Measurements from ENCODE around the gene BEAN1.

The BEAN1 gene

GRCh38 chr16:66379571-66379941, 47.5 kb upstream of the BEAN1 start:
- H3K27ac ChIP-seq (ENCODE audit: extremely low read depth, low read depth, low read length) = no peak overlapping the region
- CTCF ChIA-PET = interaction anchor here (1.7 kb wide), 1 partner anchor 22 kb away, joined by 10 read pairs; no protein-coding TSS in a partner anchor
- H3K4me3 ChIP-seq (ENCODE audit: low read depth, low read length) = no peak overlapping the region
- H3K4me1 ChIP-seq (ENCODE audit: control insufficient read depth, insufficient read depth, low read length) = peaks cover 5% of the 10 kb centered on the region; the same call in 1 of the 2 replicates
- no peaks in the 10 kb centered on the region for H3K36me3 ChIP-seq (ENCODE audit: control insufficient read depth in 2 of 2, insufficient read depth in 1 of 2, low read length in 2 of 2)
- POLR2A ChIA-PET = no interaction called here
- no peaks in the 10 kb centered on the region for H3K9me3 ChIP-seq (ENCODE audit: control insufficient read depth, insufficient read depth, low read depth, low read length)
- no peak for TF ChIP-seq ZNF416 (tag by site-specific recombination; IDR thresholded peaks at IDR 0.05)
- TF ChIP-seq ZNF311 (tag by site-specific recombination; IDR thresholded peaks at IDR 0.05; ENCODE audit: borderline replicate concordance) = 0 out of 2 replicates have a peak, but pooled peaks have one; percentile 54
- peak; percentile 86; the same call in 1 of the 2 replicates for TF ChIP-seq ZNF248 (tag by site-specific recombination; IDR thresholded peaks at IDR 0.05)
- 0 out of 2 replicates have a peak, but pooled peaks have one; percentile 69 for TF ChIP-seq ZNF521 (tag by site-specific recombination; IDR thresholded peaks at IDR 0.05)
- TF ChIP-seq ZNF776 (tag by site-specific recombination; IDR thresholded peaks at IDR 0.05; ENCODE audit: borderline replicate concordance) = peak; percentile 69; the same call in 1 of the 2 replicates
- TF ChIP-seq ZNF544 (tag by site-specific recombination; IDR thresholded peaks at IDR 0.05) = no peak
- TF ChIP-seq, protein P1, sequence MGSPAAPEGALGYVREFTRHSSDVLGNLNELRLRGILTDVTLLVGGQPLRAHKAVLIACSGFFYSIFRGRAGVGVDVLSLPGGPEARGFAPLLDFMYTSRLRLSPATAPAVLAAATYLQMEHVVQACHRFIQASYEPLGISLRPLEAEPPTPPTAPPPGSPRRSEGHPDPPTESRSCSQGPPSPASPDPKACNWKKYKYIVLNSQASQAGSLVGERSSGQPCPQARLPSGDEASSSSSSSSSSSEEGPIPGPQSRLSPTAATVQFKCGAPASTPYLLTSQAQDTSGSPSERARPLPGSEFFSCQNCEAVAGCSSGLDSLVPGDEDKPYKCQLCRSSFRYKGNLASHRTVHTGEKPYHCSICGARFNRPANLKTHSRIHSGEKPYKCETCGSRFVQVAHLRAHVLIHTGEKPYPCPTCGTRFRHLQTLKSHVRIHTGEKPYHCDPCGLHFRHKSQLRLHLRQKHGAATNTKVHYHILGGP (tag by site-specific recombination; IDR thresholded peaks at IDR 0.05) = peak; percentile 30; the same call in 1 of the 2 replicates
- TF ChIP-seq, protein P2, sequence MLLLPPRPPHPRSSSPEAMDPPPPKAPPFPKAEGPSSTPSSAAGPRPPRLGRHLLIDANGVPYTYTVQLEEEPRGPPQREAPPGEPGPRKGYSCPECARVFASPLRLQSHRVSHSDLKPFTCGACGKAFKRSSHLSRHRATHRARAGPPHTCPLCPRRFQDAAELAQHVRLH (tag by site-specific recombination; IDR thresholded peaks at IDR 0.05) = peak; percentile 41; the same call in 1 of the 2 replicates
- TF ChIP-seq ZNF488 (tag by site-specific recombination; IDR thresholded peaks at IDR 0.05) = no peak

DNA sequence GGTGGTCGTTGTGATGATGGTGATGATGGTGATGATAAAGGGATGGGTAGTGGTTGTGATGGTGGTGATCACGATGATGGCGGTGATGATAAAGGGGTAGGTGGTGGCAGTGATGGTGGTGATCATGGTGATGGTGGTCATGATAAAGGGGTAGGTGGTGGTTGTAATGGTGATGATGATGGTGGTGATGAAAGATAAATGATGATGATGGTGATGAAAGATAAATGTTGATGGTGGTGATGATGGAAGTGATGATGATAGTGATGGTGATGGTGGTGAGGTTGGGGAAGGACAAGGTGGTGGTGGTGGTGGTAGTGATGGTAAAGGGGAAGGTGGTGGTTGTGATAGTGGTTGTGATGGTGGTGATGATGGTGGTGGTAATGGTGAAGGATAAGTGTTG, 46.7 kb upstream of the BEAN1 start:
- Histone ChIP-seq H3K36me3 (ENCODE audit: control insufficient read depth in 2 of 2, insufficient read depth in 1 of 2, low read length in 2 of 2) (no peaks in the 10 kb centered on the region), H3K4me3 (ENCODE audit: low read depth, low read length) (no peak overlapping the region), H3K4me1 (ENCODE audit: control insufficient read depth, insufficient read depth, low read length) (peaks cover 5% of the 10 kb centered on the region; the same call in 1 of the 2 replicates), H3K27ac (ENCODE audit: extremely low read depth, low read depth, low read length) (no peak overlapping the region), H3K9me3 (ENCODE audit: control insufficient read depth, insufficient read depth, low read depth, low read length) (no peaks in the 10 kb centered on the region)
- no peak for TF ChIP-seq ZNF768 (tag by site-specific recombination; IDR thresholded peaks at IDR 0.05)
- peak; percentile 20; the same call in 1 of the 2 replicates for TF ChIP-seq ZNF776 (tag by site-specific recombination; IDR thresholded peaks at IDR 0.05; ENCODE audit: borderline replicate concordance)
- TF ChIP-seq ZNF292 (tag by site-specific recombination; IDR thresholded peaks at IDR 0.05; ENCODE audit: borderline replicate concordance, low read depth) = no peak
- TF ChIP-seq ZNF521 (tag by site-specific recombination; IDR thresholded peaks at IDR 0.05) = 0 out of 2 replicates have a peak, but pooled peaks have one; percentile 63
- TF ChIP-seq ZNF366 (tag by site-specific recombination; conservative IDR thresholded peaks at IDR 0.05) = 0 out of 2 replicates have a peak, but pooled peaks have one; percentile 25
- no peak for TF ChIP-seq SP7 (tag by site-specific recombination; IDR thresholded peaks at IDR 0.05)
- TF ChIP-seq ZNF707 (tag by site-specific recombination; IDR thresholded peaks at IDR 0.05) = peak; percentile 20; the same call in 1 of the 2 replicates
- 0 out of 2 replicates have a peak, but pooled peaks have one; percentile 11 for TF ChIP-seq ZNF239 (tag by site-specific recombination; IDR thresholded peaks at IDR 0.05)
- TF ChIP-seq ZNF785 (tag by site-specific recombination; IDR thresholded peaks at IDR 0.05) = peak; percentile 12; the same call in 1 of the 2 replicates
- TF ChIP-seq ZNF248 (tag by site-specific recombination; IDR thresholded peaks at IDR 0.05) = peak; percentile 15; the same call in 1 of the 2 replicates
- TF ChIP-seq, protein P3, sequence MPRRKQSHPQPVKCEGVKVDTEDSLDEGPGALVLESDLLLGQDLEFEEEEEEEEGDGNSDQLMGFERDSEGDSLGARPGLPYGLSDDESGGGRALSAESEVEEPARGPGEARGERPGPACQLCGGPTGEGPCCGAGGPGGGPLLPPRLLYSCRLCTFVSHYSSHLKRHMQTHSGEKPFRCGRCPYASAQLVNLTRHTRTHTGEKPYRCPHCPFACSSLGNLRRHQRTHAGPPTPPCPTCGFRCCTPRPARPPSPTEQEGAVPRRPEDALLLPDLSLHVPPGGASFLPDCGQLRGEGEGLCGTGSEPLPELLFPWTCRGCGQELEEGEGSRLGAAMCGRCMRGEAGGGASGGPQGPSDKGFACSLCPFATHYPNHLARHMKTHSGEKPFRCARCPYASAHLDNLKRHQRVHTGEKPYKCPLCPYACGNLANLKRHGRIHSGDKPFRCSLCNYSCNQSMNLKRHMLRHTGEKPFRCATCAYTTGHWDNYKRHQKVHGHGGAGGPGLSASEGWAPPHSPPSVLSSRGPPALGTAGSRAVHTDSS (tag by site-specific recombination; IDR thresholded peaks at IDR 0.05) = peak; percentile 82; the same call in 1 of the 2 replicates
- peak; percentile 62; the same call in 1 of the 2 replicates for TF ChIP-seq ZNF747 (tag by site-specific recombination; IDR thresholded peaks at IDR 0.05)
- 0 out of 2 replicates have a peak, but pooled peaks have one; percentile 33 for TF ChIP-seq ZNF488 (tag by site-specific recombination; IDR thresholded peaks at IDR 0.05)
- no peak for TF ChIP-seq ZNF514 (tag by site-specific recombination; IDR thresholded peaks at IDR 0.05)
- TF ChIP-seq, protein P2 (tag by site-specific recombination; IDR thresholded peaks at IDR 0.05) = peak; percentile 88
- TF ChIP-seq ZNF112 (tag by site-specific recombination; IDR thresholded peaks at IDR 0.05) = 0 out of 2 replicates have a peak, but pooled peaks have one; percentile 11
- POLR2A ChIA-PET = no interaction called here
- CTCF ChIA-PET = interaction anchor here (0.9 kb wide), 1 partner anchor 38 kb away, joined by 3 read pairs; no protein-coding TSS in a partner anchor

Measured in HEK293 (cell line).